Loucy (cell line): Measurements from ENCODE around the gene SOAT2.

ENCODE experiments used
- H2AFZ ChIP-seq: fragments of 200-600 bp; sonication (generic); 2 replicates; pipeline ENCODE4 v1.6.0; 2016; ENCODE audit warnings: antibody characterized with exemption, mild to moderate bottlenecking, low read length, moderate library complexity
- H3F3A ChIP-seq: fragments of 200-600 bp; 2 replicates; pipeline ENCODE4 v1.6.0; 2016; ENCODE audit warnings: antibody characterized with exemption, low read depth, mild to moderate bottlenecking
- H3K27me3 ChIP-seq: fragments of 200-600 bp; sonication (generic); 2 replicates; pipeline ENCODE4 v1.6.1; 2014; ENCODE audit warnings: low read length, mild to moderate bottlenecking; ENCODE audit not compliant: insufficient read depth, poor library complexity, severe bottlenecking
- H3K36me3 ChIP-seq: fragments of 200-600 bp; sonication (generic); 2 replicates; pipeline ENCODE4 v1.6.1; 2016; ENCODE audit warnings: low read length; ENCODE audit not compliant: insufficient read depth
- H3K4me1 ChIP-seq: fragments of 200-600 bp; sonication (generic); 2 replicates; pipeline ENCODE4 v1.5.1; 2014; ENCODE audit warnings: low read length, mild to moderate bottlenecking; ENCODE audit not compliant: insufficient read depth, poor library complexity, severe bottlenecking
- H3K4me2 ChIP-seq: fragments of 200-600 bp; sonication (generic); 2 replicates; pipeline ENCODE4 v1.6.0; 2014; ENCODE audit warnings: antibody characterized with exemption, low read length, low read depth, mild to moderate bottlenecking; ENCODE audit not compliant: poor library complexity, severe bottlenecking
- H3K4me3 ChIP-seq: fragments of 200-600 bp; sonication (generic); 2 replicates; pipeline ENCODE4 v1.5.1; 2014; ENCODE audit warnings: low read length, mild to moderate bottlenecking, mixed read lengths; ENCODE audit not compliant: poor library complexity, severe bottlenecking
- H3K79me2 ChIP-seq: fragments of 200-600 bp; sonication (generic); 2 replicates; pipeline ENCODE4 v1.6.1; 2014; ENCODE audit warnings: low read length; ENCODE audit not compliant: insufficient read depth
- H3K9ac ChIP-seq: fragments of 200-600 bp; sonication (generic); 2 replicates; pipeline ENCODE4 v1.6.0; 2014; ENCODE audit warnings: mild to moderate bottlenecking, low read depth, low read length, moderate library complexity; ENCODE audit not compliant: poor library complexity, severe bottlenecking
- H3K9me2 ChIP-seq: fragments of 200-600 bp; sonication (generic); replicated peaks from 2 replicates; pipeline ENCODE4 v1.6.1; 2016; ENCODE audit warnings: low read depth, low read length, mixed read lengths
- H3K9me3 ChIP-seq: fragments of 200-600 bp; sonication (generic); 2 replicates; pipeline ENCODE4 v1.6.1; 2014; ENCODE audit warnings: mild to moderate bottlenecking, antibody characterized with exemption, low read length, low read depth; ENCODE audit not compliant: insufficient read depth
- H4K20me1 ChIP-seq: fragments of 200-600 bp; sonication (generic); 2 replicates; pipeline ENCODE4 v1.6.0; 2014; ENCODE audit warnings: antibody characterized with exemption, low read length, mild to moderate bottlenecking; ENCODE audit not compliant: insufficient read depth, poor library complexity, severe bottlenecking
- CTCF ChIP-seq: fragments of 200-600 bp; sonication (generic); conservative IDR thresholded peaks from 2 replicates; pipeline ENCODE4 v1.5.1; 2014; ENCODE audit warnings: mild to moderate bottlenecking, antibody characterized with exemption, low read length
- EZH2phosphoT487 ChIP-seq: fragments of 200-600 bp; IDR thresholded peaks from 2 replicates; pipeline ENCODE4 v1.6.1; 2018; ENCODE audit warnings: antibody characterized with exemption, mild to moderate bottlenecking, moderate library complexity, borderline replicate concordance

Gene SOAT2

GRCh38 chr12:53120685-53121525, 17.6 kb downstream of the SOAT2 start:
- H3K9me3 ChIP-seq: no peaks in the 10 kb centered on the region
- no peak overlapping the region for H3K4me2 ChIP-seq
- no peaks in the 10 kb centered on the region for H3F3A ChIP-seq
- H3K27me3 ChIP-seq: no peaks in the 10 kb centered on the region
- no peaks in the 10 kb centered on the region for H4K20me1 ChIP-seq
- H3K4me3 ChIP-seq: no peak overlapping the region
- no peak overlapping the region for H3K9ac ChIP-seq
- H2AFZ ChIP-seq: no peak overlapping the region
- no peaks in the 10 kb centered on the region for H3K36me3 ChIP-seq
- no peaks in the 10 kb centered on the region for H3K9me2 ChIP-seq
- no peaks in the 10 kb centered on the region for H3K79me2 ChIP-seq
- H3K4me1 ChIP-seq: no peaks in the 10 kb centered on the region
- TF ChIP-seq CTCF (no peak), EZH2phosphoT487 (no peak)

GRCh38 chr12:53122961-53123468, 19.7 kb downstream of the SOAT2 start:
- Histone ChIP-seq H3K36me3 (no peaks in the 10 kb centered on the region), H3K4me3 (no peak overlapping the region), H3K9me3 (no peaks in the 10 kb centered on the region), H3K9ac (no peak overlapping the region), H2AFZ (no peak overlapping the region), H3K4me1 (no peaks in the 10 kb centered on the region), H4K20me1 (no peaks in the 10 kb centered on the region), H3K79me2 (no peaks in the 10 kb centered on the region), H3K4me2 (no peak overlapping the region), H3K9me2 (no peaks in the 10 kb centered on the region), H3F3A (no peaks in the 10 kb centered on the region), H3K27me3 (no peaks in the 10 kb centered on the region)
- no peak for TF ChIP-seq CTCF
- no peak for TF ChIP-seq EZH2phosphoT487

GRCh38 chr12:53123578-53124351, 20.5 kb downstream of the SOAT2 start:
- Histone ChIP-seq H2AFZ (no peak overlapping the region), H3K9me2 (no peaks in the 10 kb centered on the region), H3K36me3 (no peaks in the 10 kb centered on the region), H3F3A (no peaks in the 10 kb centered on the region), H3K27me3 (no peaks in the 10 kb centered on the region), H3K4me3 (no peak overlapping the region), H3K79me2 (no peaks in the 10 kb centered on the region), H4K20me1 (no peaks in the 10 kb centered on the region), H3K4me2 (no peak overlapping the region), H3K9me3 (no peaks in the 10 kb centered on the region), H3K4me1 (no peaks in the 10 kb centered on the region), H3K9ac (no peak overlapping the region)
- no peak for TF ChIP-seq EZH2phosphoT487
- TF ChIP-seq CTCF: no peak
